Measurements from ENCODE around the gene RTL5.
"Not testable (repeated sequence)": the region's sequence is repeated elsewhere in the genome, so short reads cannot be mapped to it uniquely, and the experiment has no call there.

Gene RTL5

GRCh38 chrX:72131317-72132294 is at the start of gene RTL5:
TSS of gene RTL5 (minus strand) at chrX:72131915.
- FAIRE-seq, result no peak

GRCh38 chrX:72180539-72180938 is 48.8 kb upstream of the RTL5 start:
- FAIRE-seq, result no peak

GRCh38 chrX:72176981-72177380 is 45.3 kb upstream of the RTL5 start:
- FAIRE-seq, result no peak

GRCh38 chrX:72176289-72176688 is 44.6 kb upstream of the RTL5 start:
- FAIRE-seq, result not testable (repeated sequence)

GRCh38 chrX:72169008-72169728 is 37.5 kb upstream of the RTL5 start:
- FAIRE-seq, result no peak

GRCh38 chrX:72165551-72165950 is 33.8 kb upstream of the RTL5 start:
- FAIRE-seq, result no peak

- no peak for FAIRE-seq
Measured at GRCh38 chrX:72159769-72160168, 28.1 kb upstream of the RTL5 start.

GRCh38 chrX:72158773-72159172 is 27.1 kb upstream of the RTL5 start:
- no peak for FAIRE-seq

- no peak for FAIRE-seq
Measured at GRCh38 chrX:72146527-72146926, 14.8 kb upstream of the RTL5 start.

- FAIRE-seq, result no peak
Measured at GRCh38 chrX:72145181-72145580, 13.5 kb upstream of the RTL5 start.

- FAIRE-seq, result no peak
Measured at GRCh38 chrX:72143609-72143907, 11.8 kb upstream of the RTL5 start.

- FAIRE-seq, result no peak
Measured at GRCh38 chrX:72142794-72143608, 11.3 kb upstream of the RTL5 start.

GRCh38 chrX:72142094-72142793 is 10.5 kb upstream of the RTL5 start:
- FAIRE-seq, result no peak

GRCh38 chrX:72141372-72142004 is 9.8 kb upstream of the RTL5 start:
- FAIRE-seq, result no peak

GRCh38 chrX:72139538-72139937 is 7.8 kb upstream of the RTL5 start:
- FAIRE-seq, result no peak

- FAIRE-seq, result no peak
Measured at GRCh38 chrX:72137846-72138495, 6.3 kb upstream of the RTL5 start.

GRCh38 chrX:72133851-72134546 is 2.3 kb upstream of the RTL5 start:
- no peak for FAIRE-seq

- FAIRE-seq, result no peak
Measured at GRCh38 chrX:72132456-72132855, 741 bp upstream of the RTL5 start.

GRCh38 chrX:72130762-72131250 is 909 bp downstream of the RTL5 start:
- no peak for FAIRE-seq

GRCh38 chrX:72130156-72130761 is 1.5 kb downstream of the RTL5 start:
- FAIRE-seq, result no peak
